ENCODE data around the gene ITPR3.

DNA sequence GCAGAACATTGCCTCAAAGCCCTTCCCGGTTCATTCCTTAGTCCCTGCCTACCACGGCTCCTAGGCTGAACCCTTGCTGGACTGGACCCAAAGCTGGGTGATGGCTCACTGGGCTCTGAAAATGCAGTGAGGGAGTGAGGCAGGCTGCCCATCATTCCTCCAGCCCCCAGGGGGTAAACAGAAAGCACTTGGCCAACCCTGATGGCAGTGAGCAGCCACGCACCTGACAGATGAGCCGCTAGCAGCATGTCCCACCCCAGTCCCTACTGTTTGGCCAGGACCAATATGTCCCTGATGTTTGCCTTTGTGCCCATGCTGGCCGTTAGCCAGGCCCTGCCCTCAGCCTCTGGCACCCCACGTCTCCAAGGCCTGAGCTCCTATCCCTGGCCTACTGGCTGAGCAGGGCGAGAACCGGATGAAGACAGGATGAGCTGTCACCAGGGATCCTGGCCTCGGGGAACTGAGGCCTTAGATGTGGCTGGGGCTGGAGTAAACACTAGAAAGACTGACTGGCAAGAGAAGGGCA lies 21.6 kb upstream of the ITPR3 start:
- TF ChIP-seq, protein P1, sequence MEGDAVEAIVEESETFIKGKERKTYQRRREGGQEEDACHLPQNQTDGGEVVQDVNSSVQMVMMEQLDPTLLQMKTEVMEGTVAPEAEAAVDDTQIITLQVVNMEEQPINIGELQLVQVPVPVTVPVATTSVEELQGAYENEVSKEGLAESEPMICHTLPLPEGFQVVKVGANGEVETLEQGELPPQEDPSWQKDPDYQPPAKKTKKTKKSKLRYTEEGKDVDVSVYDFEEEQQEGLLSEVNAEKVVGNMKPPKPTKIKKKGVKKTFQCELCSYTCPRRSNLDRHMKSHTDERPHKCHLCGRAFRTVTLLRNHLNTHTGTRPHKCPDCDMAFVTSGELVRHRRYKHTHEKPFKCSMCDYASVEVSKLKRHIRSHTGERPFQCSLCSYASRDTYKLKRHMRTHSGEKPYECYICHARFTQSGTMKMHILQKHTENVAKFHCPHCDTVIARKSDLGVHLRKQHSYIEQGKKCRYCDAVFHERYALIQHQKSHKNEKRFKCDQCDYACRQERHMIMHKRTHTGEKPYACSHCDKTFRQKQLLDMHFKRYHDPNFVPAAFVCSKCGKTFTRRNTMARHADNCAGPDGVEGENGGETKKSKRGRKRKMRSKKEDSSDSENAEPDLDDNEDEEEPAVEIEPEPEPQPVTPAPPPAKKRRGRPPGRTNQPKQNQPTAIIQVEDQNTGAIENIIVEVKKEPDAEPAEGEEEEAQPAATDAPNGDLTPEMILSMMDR (IDR thresholded peaks at IDR 0.05) = no peak
- no peak for TF ChIP-seq POLR2A (IDR thresholded peaks at IDR 0.05)
